Measurements from ENCODE around the gene KLRK1. TPM values are rescaled to one million over a fixed set of nuclear protein-coding genes. Genes with fewer than 3 reads are reported as not detected.
"Not testable (repeated sequence)": the region's sequence is repeated elsewhere in the genome, so short reads cannot be mapped to it uniquely, and the experiment has no call there.

Gene KLRK1
- total RNA-seq = not detected in 2 replicates

DNA sequence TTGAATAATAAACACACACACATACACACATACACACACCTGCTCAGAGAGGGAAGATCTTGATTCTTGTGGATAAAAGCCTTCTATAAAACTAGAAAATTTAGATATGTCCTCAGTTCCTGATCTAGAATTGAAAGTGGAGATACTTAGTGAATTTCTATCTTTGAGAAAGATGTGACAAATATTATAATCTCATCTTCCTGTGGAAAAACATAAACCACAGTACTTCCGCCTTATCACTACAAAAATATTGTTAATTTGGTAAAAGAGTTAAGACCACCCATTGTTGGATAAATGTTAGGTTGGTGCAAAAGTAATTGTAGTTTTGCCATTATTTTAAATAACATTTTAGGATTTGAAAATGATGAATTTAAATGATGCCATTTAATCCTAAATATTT, at the start of gene KLRK1:
KLRK1 (minus strand) TSS at position 138 of the 400 bp plus-strand sequence. CDS start 1,231 bp downstream, outside the sequence.
- intact Hi-C loops (cut with micrococcal nuclease) = no loop called here

DNA sequence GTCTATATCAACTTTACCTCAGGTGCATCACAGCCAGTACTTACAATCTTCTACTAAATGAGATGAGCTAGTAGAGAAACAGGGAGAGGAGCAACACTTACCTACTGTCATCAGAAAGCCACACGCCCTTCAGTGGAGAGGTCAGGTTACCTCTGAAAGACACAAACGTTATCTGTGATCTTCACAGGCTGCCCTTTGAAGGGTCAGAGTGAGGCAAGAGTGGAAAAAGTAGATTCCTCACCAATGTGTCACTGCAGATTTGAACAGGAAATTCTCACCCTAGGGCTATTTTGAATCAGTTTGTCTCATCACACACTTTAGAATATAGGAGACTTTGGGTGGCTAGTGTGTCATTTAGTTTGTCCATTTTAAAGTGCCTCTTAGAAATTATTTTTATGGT, 47.8 kb upstream of the KLRK1 start:
- not testable (repeated sequence) for H3K4me3 Mint-ChIP-seq; H3K36me3 Mint-ChIP-seq (ENCODE audit: low read depth)

More for the DNA sequence above, at the start of gene KLRK1:
- H3K36me3 Mint-ChIP-seq (ENCODE audit: low read depth) = no peaks in the 10 kb centered on the region
- no peaks in the 10 kb centered on the region for H3K4me1 Mint-ChIP-seq
- DNase-seq = no peak
- peaks cover 36% of the 10 kb centered on the region for H3K27me3 Mint-ChIP-seq
- H3K4me3 Mint-ChIP-seq = no peak within 1 kb of the TSS
- no peak within 1 kb of the TSS for H3K27ac Mint-ChIP-seq
- no peaks in the 10 kb centered on the region for H3K9me3 Mint-ChIP-seq

DNA sequence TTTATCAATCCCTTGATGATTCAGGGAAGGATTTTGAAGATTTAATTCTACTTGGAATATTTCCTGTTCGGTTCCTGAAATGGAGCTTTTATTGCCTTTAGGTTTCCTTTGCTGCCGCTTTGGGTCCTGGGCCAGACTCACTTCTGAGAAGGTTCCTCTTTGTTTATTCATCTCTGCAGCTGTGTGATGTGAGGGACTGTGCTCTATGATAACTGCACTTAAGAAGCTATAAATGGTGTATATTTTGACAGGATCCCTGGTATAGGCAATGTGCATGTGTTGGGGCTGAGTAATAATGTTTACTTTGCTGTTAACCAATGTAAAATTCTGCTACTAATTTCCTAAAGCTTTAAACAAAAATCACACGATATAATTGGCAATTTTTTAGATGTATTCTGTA, 46.0 kb upstream of the KLRK1 start, which contains the start of gene KLRC2:
KLRC2 (minus strand) TSS at position 195 of the 400 bp plus-strand sequence; CDS start at position 171, 24 bp downstream.
- H3K27me3 Mint-ChIP-seq; H3K4me1 Mint-ChIP-seq; H3K4me3 Mint-ChIP-seq; DNase-seq; H3K36me3 Mint-ChIP-seq (ENCODE audit: low read depth); intact Hi-C loops (cut with micrococcal nuclease); H3K27ac Mint-ChIP-seq; H3K9me3 Mint-ChIP-seq: not testable (repeated sequence)

More for the DNA sequence above, 47.8 kb upstream of the KLRK1 start:
- H3K9me3 Mint-ChIP-seq; H3K27ac Mint-ChIP-seq; H3K27me3 Mint-ChIP-seq; DNase-seq; H3K4me1 Mint-ChIP-seq; intact Hi-C loops (cut with micrococcal nuclease): not testable (repeated sequence)

DNA sequence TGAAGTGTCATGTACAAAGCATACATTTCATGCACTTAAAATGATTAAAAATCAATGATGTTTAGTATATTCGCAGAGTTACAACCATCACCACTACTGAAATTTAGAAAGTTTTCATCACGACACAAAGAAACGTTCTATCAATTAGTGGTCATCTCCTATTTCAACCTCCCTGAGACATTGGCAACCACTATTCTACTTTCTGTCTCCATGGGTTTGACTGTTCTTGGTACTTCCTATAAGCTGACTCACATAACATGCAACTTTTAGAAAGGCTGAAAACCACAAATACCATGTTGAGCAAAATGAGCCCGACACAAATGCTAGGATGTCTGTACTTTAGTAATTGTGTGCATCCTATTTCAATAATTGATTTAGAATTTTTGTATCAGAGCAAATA, 40.8 kb upstream of the KLRK1 start:
- not testable (repeated sequence) for H3K4me3 Mint-ChIP-seq

GRCh38 chr12:10425938-10426337, 36.1 kb upstream of the KLRK1 start:
- H3K27ac Mint-ChIP-seq; H3K9me3 Mint-ChIP-seq; H3K4me3 Mint-ChIP-seq; H3K4me1 Mint-ChIP-seq; H3K36me3 Mint-ChIP-seq (ENCODE audit: low read depth); DNase-seq; H3K27me3 Mint-ChIP-seq; intact Hi-C loops (cut with micrococcal nuclease): not testable (repeated sequence)

More for the DNA sequence above, 40.8 kb upstream of the KLRK1 start:
- H3K9me3 Mint-ChIP-seq; H3K36me3 Mint-ChIP-seq (ENCODE audit: low read depth); DNase-seq; intact Hi-C loops (cut with micrococcal nuclease); H3K27ac Mint-ChIP-seq; H3K27me3 Mint-ChIP-seq; H3K4me1 Mint-ChIP-seq: not testable (repeated sequence)

DNA sequence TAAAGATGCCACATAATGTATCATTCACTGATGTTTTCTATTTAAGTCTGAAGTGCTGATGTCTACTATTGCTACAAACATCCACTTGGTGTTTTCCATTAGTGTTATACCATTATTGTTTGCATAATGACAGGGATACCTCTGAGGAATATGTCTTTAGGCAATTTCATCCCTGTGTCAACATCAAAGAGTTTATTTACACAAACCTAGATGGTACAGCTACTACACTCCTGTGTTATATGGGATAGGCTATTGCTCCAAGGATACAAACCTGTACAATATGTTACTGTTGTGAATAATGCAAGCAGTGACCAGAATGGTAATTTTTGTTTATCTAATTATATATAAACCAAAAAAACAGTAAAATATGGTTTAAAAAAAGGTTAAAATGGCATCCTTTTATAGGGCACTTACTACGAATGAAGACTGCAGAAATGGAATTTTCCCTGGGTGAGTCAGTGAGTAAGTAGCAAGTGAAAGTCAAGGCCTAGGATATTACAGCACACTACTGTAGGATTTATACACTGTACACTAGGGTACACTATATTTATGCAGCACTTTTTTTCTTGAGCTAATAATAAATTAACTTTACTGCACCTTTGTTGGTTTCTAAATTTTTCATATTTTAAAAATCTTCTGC, 34.5 kb upstream of the KLRK1 start:
- intact Hi-C loops (cut with micrococcal nuclease); H3K27me3 Mint-ChIP-seq; H3K9me3 Mint-ChIP-seq; H3K36me3 Mint-ChIP-seq (ENCODE audit: low read depth); DNase-seq; H3K4me3 Mint-ChIP-seq; H3K4me1 Mint-ChIP-seq; H3K27ac Mint-ChIP-seq: not testable (repeated sequence)

GRCh38 chr12:10422159-10422558, 32.3 kb upstream of the KLRK1 start:
- H3K27ac Mint-ChIP-seq; H3K9me3 Mint-ChIP-seq; H3K4me3 Mint-ChIP-seq; H3K36me3 Mint-ChIP-seq (ENCODE audit: low read depth); H3K27me3 Mint-ChIP-seq; intact Hi-C loops (cut with micrococcal nuclease); H3K4me1 Mint-ChIP-seq; DNase-seq: not testable (repeated sequence)

- H3K27ac Mint-ChIP-seq; intact Hi-C loops (cut with micrococcal nuclease); H3K4me3 Mint-ChIP-seq: not testable (repeated sequence)
Measured at GRCh38 chr12:10420334-10420733, 30.5 kb upstream of the KLRK1 start, which contains the start of gene KLRC3. Gene KLRC3, minus strand, starts transcription at chr12:10420595. Its CDS starts 45 bp downstream, at chr12:10420550.

GRCh38 chr12:10409392-10409791, 19.6 kb upstream of the KLRK1 start, which contains the start of gene KLRC4:
Gene KLRC4, minus strand, starts transcription at chr12:10409757. Its CDS starts 182 bp downstream, at chr12:10409575.
- no peak within 1 kb of the TSS for H3K27ac Mint-ChIP-seq
- no peaks in the 10 kb centered on the region for H3K4me1 Mint-ChIP-seq
- peaks cover 21% of the 10 kb centered on the region for H3K27me3 Mint-ChIP-seq
- H3K36me3 Mint-ChIP-seq (ENCODE audit: low read depth) = no peaks in the 10 kb centered on the region
- H3K4me3 Mint-ChIP-seq = no peak within 1 kb of the TSS
- intact Hi-C loops (cut with micrococcal nuclease) = no loop called here
- no peaks in the 10 kb centered on the region for H3K9me3 Mint-ChIP-seq
- no peak for DNase-seq

More at GRCh38 chr12:10420334-10420733, 30.5 kb upstream of the KLRK1 start, which contains the start of gene KLRC3:
- DNase-seq; H3K4me1 Mint-ChIP-seq; H3K27me3 Mint-ChIP-seq; H3K36me3 Mint-ChIP-seq (ENCODE audit: low read depth); H3K9me3 Mint-ChIP-seq: not testable (repeated sequence)

- intact Hi-C loops (cut with micrococcal nuclease) = no loop called here
- Mint-ChIP-seq H3K9me3 (no peaks in the 10 kb centered on the region), H3K27me3 (peaks cover 21% of the 10 kb centered on the region), H3K27ac (no peak overlapping the region), H3K4me3 (no peak overlapping the region), H3K36me3 (ENCODE audit: low read depth) (no peaks in the 10 kb centered on the region), H3K4me1 (no peaks in the 10 kb centered on the region)
- no peak for DNase-seq
Measured at GRCh38 chr12:10408842-10409241, 19.0 kb upstream of the KLRK1 start.

GRCh38 chr12:10406725-10407124, 16.9 kb upstream of the KLRK1 start:
- peaks cover 19% of the 10 kb centered on the region for H3K27me3 Mint-ChIP-seq
- no peaks in the 10 kb centered on the region for H3K4me1 Mint-ChIP-seq
- H3K27ac Mint-ChIP-seq = no peak overlapping the region
- H3K9me3 Mint-ChIP-seq = no peaks in the 10 kb centered on the region
- H3K36me3 Mint-ChIP-seq (ENCODE audit: low read depth) = no peaks in the 10 kb centered on the region
- no peak overlapping the region for H3K4me3 Mint-ChIP-seq
- intact Hi-C loops (cut with micrococcal nuclease) = no loop called here
- no peak for DNase-seq

DNA sequence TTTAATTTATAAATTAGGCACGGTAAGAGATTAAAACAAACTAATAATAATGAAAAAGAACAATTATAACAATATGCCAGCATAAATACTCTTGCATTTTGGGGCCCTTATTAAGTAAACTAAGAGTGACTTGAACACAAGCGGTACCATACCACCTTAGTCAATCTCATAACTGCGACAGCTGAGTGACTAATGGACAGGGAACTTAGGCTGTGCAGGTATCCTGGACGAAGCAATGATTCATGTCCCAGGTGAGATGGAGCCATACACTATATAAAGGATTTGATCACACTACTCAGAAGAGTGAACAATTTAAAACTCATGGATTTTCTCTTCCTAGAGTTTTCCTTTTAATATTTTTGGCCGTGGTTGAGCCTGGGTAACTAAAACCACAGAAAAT, 15.5 kb upstream of the KLRK1 start:
- Mint-ChIP-seq H3K36me3 (ENCODE audit: low read depth) (no peaks in the 10 kb centered on the region), H3K4me1 (peaks cover 2% of the 10 kb centered on the region), H3K9me3 (no peaks in the 10 kb centered on the region), H3K4me3 (no peak overlapping the region), H3K27me3 (peaks cover 23% of the 10 kb centered on the region), H3K27ac (no peak overlapping the region)
- no peak for DNase-seq
- intact Hi-C loops (cut with micrococcal nuclease) = no loop called here

DNA sequence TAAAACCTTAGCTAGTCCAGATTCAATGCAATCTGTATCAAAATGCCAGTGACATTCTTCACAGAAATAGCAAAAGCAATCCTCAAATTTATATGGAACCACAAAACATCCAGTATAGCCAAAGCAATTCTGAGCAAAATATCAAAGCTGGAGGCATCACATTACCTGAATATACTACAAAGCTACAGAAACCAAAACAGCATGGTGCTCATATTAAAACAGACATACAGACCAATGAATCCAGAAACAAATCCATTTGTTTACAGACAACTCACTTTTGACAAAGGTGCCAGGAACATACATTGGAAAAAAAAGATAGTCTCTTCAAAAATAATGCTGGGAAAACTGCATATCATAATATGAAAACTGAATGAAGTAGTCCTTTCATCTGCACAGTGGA, 15.0 kb upstream of the KLRK1 start:
- no peak for DNase-seq
- peaks cover 2% of the 10 kb centered on the region for H3K4me1 Mint-ChIP-seq
- no peak overlapping the region for H3K4me3 Mint-ChIP-seq
- H3K27me3 Mint-ChIP-seq = peaks cover 27% of the 10 kb centered on the region
- H3K36me3 Mint-ChIP-seq (ENCODE audit: low read depth) = no peaks in the 10 kb centered on the region
- intact Hi-C loops (cut with micrococcal nuclease) = no loop called here
- no peak overlapping the region for H3K27ac Mint-ChIP-seq
- H3K9me3 Mint-ChIP-seq = no peaks in the 10 kb centered on the region

DNA sequence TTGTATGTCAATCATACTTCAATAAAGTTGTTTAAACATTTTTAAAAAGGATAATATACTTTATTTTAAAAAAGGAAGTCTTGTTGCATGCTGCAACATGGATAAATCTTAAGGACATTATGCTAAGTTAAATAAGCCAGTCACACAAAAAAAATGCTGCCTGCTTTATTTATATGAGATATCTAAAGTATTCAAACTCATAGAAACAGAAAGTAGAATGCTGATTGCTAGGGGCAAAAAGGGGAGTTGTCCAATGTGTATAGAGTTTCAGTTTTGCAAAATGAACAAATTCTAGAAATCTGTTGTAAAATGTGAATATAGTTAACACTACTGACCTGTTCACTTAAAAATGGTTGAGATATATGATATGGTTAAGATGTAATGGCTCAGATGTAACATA, 11.0 kb upstream of the KLRK1 start:
- Mint-ChIP-seq H3K9me3 (no peaks in the 10 kb centered on the region), H3K36me3 (ENCODE audit: low read depth) (no peaks in the 10 kb centered on the region), H3K27me3 (peaks cover 14% of the 10 kb centered on the region), H3K27ac (no peak overlapping the region), H3K4me3 (no peak overlapping the region), H3K4me1 (peaks cover 2% of the 10 kb centered on the region)
- no peak for DNase-seq
- intact Hi-C loops (cut with micrococcal nuclease) = no loop called here

DNA sequence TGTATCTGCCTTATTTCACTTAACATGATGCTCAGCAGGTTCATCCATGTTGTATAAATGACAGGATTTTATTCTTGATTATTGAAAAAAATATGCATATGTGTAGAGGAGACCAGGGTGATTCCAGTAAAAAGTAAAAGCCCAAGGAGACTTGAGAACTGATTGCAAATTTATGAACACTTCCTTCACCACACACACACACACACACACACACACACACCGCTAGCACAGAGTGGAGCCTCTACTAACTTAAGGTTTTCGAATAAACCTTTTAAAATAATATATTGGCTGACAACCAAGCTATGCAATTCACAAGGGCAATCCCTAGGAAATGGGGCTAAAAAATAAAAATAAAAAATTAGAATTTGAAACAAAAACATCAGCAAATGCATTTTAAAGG, 8.3 kb upstream of the KLRK1 start:
- DNase-seq = no peak
- peaks cover 21% of the 10 kb centered on the region for H3K27me3 Mint-ChIP-seq
- no peak overlapping the region for H3K27ac Mint-ChIP-seq
- intact Hi-C loops (cut with micrococcal nuclease) = no loop called here
- no peaks in the 10 kb centered on the region for H3K9me3 Mint-ChIP-seq
- H3K4me1 Mint-ChIP-seq = peaks cover 2% of the 10 kb centered on the region
- no peaks in the 10 kb centered on the region for H3K36me3 Mint-ChIP-seq (ENCODE audit: low read depth)
- H3K4me3 Mint-ChIP-seq = no peak overlapping the region
